Neural progenitor cell (in vitro differentiated cells): Measurements from ENCODE around the gene CD99. TPM values are rescaled to one million over a fixed set of nuclear protein-coding genes. Genes with fewer than 3 reads are reported as not detected.
A peak's percentile ranks its signal among the peaks of the same experiment; 100 is the strongest.

Experiments used
- DNase-seq: peaks from one replicate; pipeline ENCODE4 v3.0.0-alpha.2; 2016; ENCODE audit warnings: low spot score
- H2AFZ ChIP-seq: fragments of 200-600 bp; sonication (generic); replicated peaks from 2 replicates; pipeline ENCODE4 v1.6.1; 2016; ENCODE audit warnings: antibody characterized with exemption
- H3F3A ChIP-seq: fragments of 200-600 bp; sonication (generic); 2 replicates; pipeline ENCODE4 v1.6.1; 2016; ENCODE audit warnings: antibody characterized with exemption, low read depth
- H3K27ac ChIP-seq: fragments of 200-600 bp; sonication (generic); 2 replicates; pipeline ENCODE4 v1.5.1; 2016; ENCODE audit warnings: mild to moderate bottlenecking
- H3K27me3 ChIP-seq: fragments of 200-600 bp; sonication (generic); 2 replicates; pipeline ENCODE4 v1.6.1; 2016; ENCODE audit warnings: mild to moderate bottlenecking, moderate library complexity
- H3K36me3 ChIP-seq: fragments of 200-600 bp; sonication (generic); 2 replicates; pipeline ENCODE4 v1.5.1; 2016
- H3K4me1 ChIP-seq: fragments of 200-600 bp; sonication (generic); 2 replicates; pipeline ENCODE4 v1.6.1; 2016; ENCODE audit warnings: mixed run types
- H3K4me2 ChIP-seq: fragments of 200-600 bp; sonication (generic); 2 replicates; pipeline ENCODE4 v1.6.1; 2016
- H3K4me3 ChIP-seq: fragments of 200-600 bp; sonication (generic); 2 replicates; pipeline ENCODE4 v1.5.1; 2016
- H3K79me2 ChIP-seq: fragments of 200-600 bp; sonication (generic); 2 replicates; pipeline ENCODE4 v1.6.1; 2016; ENCODE audit warnings: low read depth
- H3K9ac ChIP-seq: fragments of 200-600 bp; sonication (generic); 2 replicates; pipeline ENCODE4 v1.6.1; 2016
- H3K9me3 ChIP-seq: fragments of 200-600 bp; sonication (generic); 2 replicates; pipeline ENCODE4 v1.5.1; 2016; ENCODE audit warnings: low read depth
- H4K20me1 ChIP-seq: fragments of 200-600 bp; sonication (generic); 2 replicates; pipeline ENCODE4 v1.6.1; 2016; ENCODE audit warnings: low read depth
- H3K27ac Mint-ChIP-seq: 3 replicates; pipeline ENCODE4 v1.8.0; 2021; ENCODE audit warnings: mixed read lengths
- H3K27me3 Mint-ChIP-seq: 2 replicates; pipeline ENCODE4 v1.8.0; 2022; ENCODE audit warnings: low read depth, mild to moderate bottlenecking, inconsistent platforms, moderate library complexity, mixed read lengths; ENCODE audit not compliant: insufficient read depth
- H3K36me3 Mint-ChIP-seq: 3 replicates; pipeline ENCODE4 v1.8.0; 2021; ENCODE audit warnings: mixed read lengths
- H3K4me1 Mint-ChIP-seq: 3 replicates; pipeline ENCODE4 v1.8.0; 2021; ENCODE audit warnings: mixed read lengths
- H3K4me3 Mint-ChIP-seq: 3 replicates; pipeline ENCODE4 v1.8.0; 2021; ENCODE audit warnings: mild to moderate bottlenecking, moderate library complexity, mixed read lengths
- H3K9me3 Mint-ChIP-seq: 3 replicates; pipeline ENCODE4 v1.8.0; 2020; ENCODE audit warnings: mixed read lengths
- EZH2 ChIP-seq: fragments of 200-600 bp; sonication (generic); IDR thresholded peaks from 2 replicates; pipeline ENCODE4 v1.6.1; 2017; ENCODE audit warnings: antibody characterized with exemption, mild to moderate bottlenecking, moderate library complexity
- EZH2phosphoT487 ChIP-seq: fragments of 200-600 bp; sonication (generic); IDR thresholded peaks from 2 replicates; pipeline ENCODE4 v1.6.1; 2017; ENCODE audit warnings: antibody characterized with exemption
- total RNA-seq: library from RNA; depleted of rRNA; stranded (reverse); fragments of >200 nt; gene quantifications from 2 replicates; pipeline ENCODE4 v1.2.3, GENCODE V29; 2015; ENCODE audit warnings: low replicate concordance
- TF ChIP-seq, protein P1 (sequence below): fragments of 200-600 bp; sonication (generic); IDR thresholded peaks from 2 replicates; pipeline ENCODE4 v1.5.1; 2017; ENCODE audit warnings: antibody characterized with exemption, mild to moderate bottlenecking

Gene CD99
- total RNA-seq, 1 donor from 2014 or later = 81.8 TPM

DNA sequence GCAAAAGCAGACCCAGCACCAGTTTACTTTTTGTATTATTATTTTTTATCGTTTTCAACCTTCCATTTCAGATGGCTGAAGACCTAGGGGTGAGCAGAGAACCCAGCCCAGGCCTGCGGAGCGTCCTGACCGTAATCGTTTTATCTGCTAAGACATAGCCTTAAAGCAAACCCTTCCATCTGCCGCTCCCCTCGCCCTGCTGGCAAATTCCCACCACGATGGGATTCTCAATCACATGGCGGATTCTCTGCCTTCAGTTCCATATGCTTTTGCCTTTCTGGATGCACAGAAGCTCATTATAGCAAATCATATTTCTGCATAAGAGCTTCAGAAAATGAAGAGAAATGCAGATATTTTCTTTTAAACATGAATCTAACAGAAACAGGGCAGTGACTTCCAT, 42.2 kb downstream of the CD99 start:
- H3K4me3 Mint-ChIP-seq = no peak overlapping the region
- H3K36me3 Mint-ChIP-seq = peaks cover 52% of the 10 kb centered on the region

DNA sequence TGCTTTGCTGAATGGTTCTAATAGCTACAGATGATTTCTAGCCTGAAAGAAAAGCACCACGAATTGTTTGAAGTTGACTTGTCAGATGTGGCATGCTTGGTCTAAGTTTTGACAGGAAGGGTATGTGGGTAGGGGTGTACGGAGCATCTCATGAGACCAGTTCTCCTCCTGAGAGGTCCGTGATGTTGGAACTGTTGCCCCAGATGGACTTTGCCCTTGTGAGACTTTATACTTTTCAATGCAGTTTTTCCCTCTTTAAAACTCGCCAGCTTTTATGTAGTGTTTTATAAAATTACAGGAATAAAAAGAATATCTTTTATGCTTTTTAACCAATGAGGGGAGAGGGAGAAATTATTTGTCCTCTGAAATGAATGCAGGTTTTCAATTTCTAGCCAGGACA, 44.2 kb downstream of the CD99 start:
- no peaks in the 10 kb centered on the region for H3K4me1 ChIP-seq
- H3F3A ChIP-seq = no peaks in the 10 kb centered on the region
- no peaks in the 10 kb centered on the region for H3K36me3 ChIP-seq
- H2AFZ ChIP-seq = no peak overlapping the region
- H3K9ac ChIP-seq = no peak overlapping the region
- Mint-ChIP-seq H3K4me1 (no peaks in the 10 kb centered on the region), H3K27ac (no peak overlapping the region), H3K9me3 (peaks cover 9% of the 10 kb centered on the region), H3K27me3 (no peaks in the 10 kb centered on the region), H3K4me3 (no peak overlapping the region), H3K36me3 (peaks cover 44% of the 10 kb centered on the region)
- DNase-seq = no peak
- no peaks in the 10 kb centered on the region for H3K79me2 ChIP-seq
- no peaks in the 10 kb centered on the region for H3K27me3 ChIP-seq
- no peaks in the 10 kb centered on the region for H3K9me3 ChIP-seq
- H4K20me1 ChIP-seq = no peaks in the 10 kb centered on the region
- no peak overlapping the region for H3K27ac ChIP-seq
- no peak for TF ChIP-seq EZH2
- no peak for TF ChIP-seq EZH2phosphoT487
- TF ChIP-seq, protein P1, sequence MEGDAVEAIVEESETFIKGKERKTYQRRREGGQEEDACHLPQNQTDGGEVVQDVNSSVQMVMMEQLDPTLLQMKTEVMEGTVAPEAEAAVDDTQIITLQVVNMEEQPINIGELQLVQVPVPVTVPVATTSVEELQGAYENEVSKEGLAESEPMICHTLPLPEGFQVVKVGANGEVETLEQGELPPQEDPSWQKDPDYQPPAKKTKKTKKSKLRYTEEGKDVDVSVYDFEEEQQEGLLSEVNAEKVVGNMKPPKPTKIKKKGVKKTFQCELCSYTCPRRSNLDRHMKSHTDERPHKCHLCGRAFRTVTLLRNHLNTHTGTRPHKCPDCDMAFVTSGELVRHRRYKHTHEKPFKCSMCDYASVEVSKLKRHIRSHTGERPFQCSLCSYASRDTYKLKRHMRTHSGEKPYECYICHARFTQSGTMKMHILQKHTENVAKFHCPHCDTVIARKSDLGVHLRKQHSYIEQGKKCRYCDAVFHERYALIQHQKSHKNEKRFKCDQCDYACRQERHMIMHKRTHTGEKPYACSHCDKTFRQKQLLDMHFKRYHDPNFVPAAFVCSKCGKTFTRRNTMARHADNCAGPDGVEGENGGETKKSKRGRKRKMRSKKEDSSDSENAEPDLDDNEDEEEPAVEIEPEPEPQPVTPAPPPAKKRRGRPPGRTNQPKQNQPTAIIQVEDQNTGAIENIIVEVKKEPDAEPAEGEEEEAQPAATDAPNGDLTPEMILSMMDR = no peak
- no peak overlapping the region for H3K4me2 ChIP-seq
- H3K4me3 ChIP-seq = no peak overlapping the region

More for the DNA sequence above, 42.2 kb downstream of the CD99 start:
- Histone ChIP-seq H3K79me2 (no peaks in the 10 kb centered on the region), H3F3A (no peaks in the 10 kb centered on the region), H2AFZ (no peak overlapping the region), H3K9ac (no peak overlapping the region), H3K4me1 (no peaks in the 10 kb centered on the region), H3K27me3 (no peaks in the 10 kb centered on the region), H3K27ac (no peak overlapping the region), H3K4me2 (no peak overlapping the region), H3K36me3 (no peaks in the 10 kb centered on the region), H4K20me1 (no peaks in the 10 kb centered on the region), H3K9me3 (no peaks in the 10 kb centered on the region), H3K4me3 (no peak overlapping the region)
- no peak for DNase-seq
- no peaks in the 10 kb centered on the region for H3K27me3 Mint-ChIP-seq
- TF ChIP-seq, protein P1 = no peak
- TF ChIP-seq EZH2 = no peak
- TF ChIP-seq EZH2phosphoT487 = no peak
- no peaks in the 10 kb centered on the region for H3K4me1 Mint-ChIP-seq
- H3K27ac Mint-ChIP-seq = no peak overlapping the region
- H3K9me3 Mint-ChIP-seq = peaks cover 12% of the 10 kb centered on the region

DNA sequence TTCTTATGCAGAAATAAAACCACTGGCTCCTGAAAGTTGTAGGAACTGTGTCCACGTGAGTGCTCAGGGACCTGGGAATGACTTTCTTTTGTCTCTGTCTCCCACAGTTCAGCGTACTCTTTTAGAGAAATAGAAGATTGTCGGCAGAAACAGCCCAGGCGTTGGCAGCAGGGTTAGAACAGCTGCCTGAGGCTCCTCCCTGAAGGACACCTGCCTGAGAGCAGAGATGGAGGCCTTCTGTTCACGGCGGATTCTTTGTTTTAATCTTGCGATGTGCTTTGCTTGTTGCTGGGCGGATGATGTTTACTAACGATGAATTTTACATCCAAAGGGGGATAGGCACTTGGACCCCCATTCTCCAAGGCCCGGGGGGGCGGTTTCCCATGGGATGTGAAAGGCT, 49.6 kb downstream of the CD99 start:
- Mint-ChIP-seq H3K4me1 (no peaks in the 10 kb centered on the region), H3K36me3 (peaks cover 37% of the 10 kb centered on the region), H3K4me3 (no peak overlapping the region), H3K27me3 (peaks cover 2% of the 10 kb centered on the region), H3K27ac (no peak overlapping the region), H3K9me3 (peaks cover 2% of the 10 kb centered on the region)
- H3K4me2 ChIP-seq = no peak overlapping the region
- H2AFZ ChIP-seq = no peak overlapping the region
- DNase-seq = peak; percentile 3
- H3K36me3 ChIP-seq = no peaks in the 10 kb centered on the region
- no peak for TF ChIP-seq EZH2phosphoT487
- no peak for TF ChIP-seq EZH2
- TF ChIP-seq, protein P1 = no peak
- H3K9ac ChIP-seq = no peak overlapping the region
- no peaks in the 10 kb centered on the region for H3K4me1 ChIP-seq
- H3K4me3 ChIP-seq = no peak overlapping the region
- no peaks in the 10 kb centered on the region for H3K9me3 ChIP-seq
- no peak overlapping the region for H3K27ac ChIP-seq
- no peaks in the 10 kb centered on the region for H4K20me1 ChIP-seq
- H3K27me3 ChIP-seq = no peaks in the 10 kb centered on the region
- H3K79me2 ChIP-seq = no peaks in the 10 kb centered on the region
- H3F3A ChIP-seq = no peaks in the 10 kb centered on the region
